Measurements from ENCODE around the gene ACSM3. TPM values are rescaled to one million over a fixed set of nuclear protein-coding genes. Genes with fewer than 3 reads are reported as not detected.

The ACSM3 gene
- total and polyA plus RNA-seq, 2 donors = 4.1 to 9.9 TPM

DNA sequence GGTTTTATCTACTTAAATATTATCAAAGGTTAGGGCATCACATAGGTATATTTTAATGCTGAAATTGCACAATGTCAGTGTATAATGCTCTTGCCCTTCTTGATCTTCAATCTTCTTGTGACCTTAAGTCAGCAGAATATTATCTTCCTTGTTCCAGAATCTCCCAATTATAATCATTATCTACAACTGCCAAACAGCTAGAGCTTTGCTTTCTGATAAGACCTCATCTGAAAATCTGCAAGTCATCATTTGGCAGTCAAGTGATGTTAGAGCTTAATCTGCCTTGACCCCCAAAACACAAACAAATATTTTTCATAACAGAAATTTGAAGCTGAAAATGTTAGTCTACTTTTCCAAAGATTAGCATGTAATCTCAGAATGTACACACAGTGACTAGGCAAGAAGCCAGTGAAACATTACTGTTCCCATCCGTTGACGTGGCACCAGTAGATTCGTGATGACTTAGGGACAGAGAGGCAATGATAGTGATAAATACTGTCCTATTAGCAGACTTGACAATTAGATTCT lies 62.3 kb downstream of the ACSM3 start:
- no peaks in the 10 kb centered on the region for H3K9me3 ChIP-seq (ENCODE audit: control insufficient read depth in 2 of 2, insufficient read depth in 1 of 2, low read length in 1 of 2)
- WGBS = over 99% methylated on average over 3 of the region's 3 CpGs
- H3K27me3 ChIP-seq (ENCODE audit: control insufficient read depth in 2 of 2, insufficient read depth in 1 of 2, low read length in 1 of 2) = no peaks in the 10 kb centered on the region
- no peak for DNase-seq (ENCODE audit: low read depth in 6 of 9, low spot score in 9 of 9)
- H3K4me1 ChIP-seq (ENCODE audit: control insufficient read depth in 2 of 2, insufficient read depth in 2 of 2, low read length in 2 of 2) = peaks cover 2 to 6% of the 10 kb centered on the region in 2 donors
- H3K4me3 ChIP-seq (ENCODE audit: low read length in 2 of 2) = no peak overlapping the region
- H3K27ac ChIP-seq (ENCODE audit: low read depth in 1 of 2, low read length in 1 of 2) = no peak overlapping the region
- H3K36me3 ChIP-seq (ENCODE audit: control insufficient read depth in 2 of 2, insufficient read depth in 2 of 2, low read length in 1 of 2) = peaks cover 3 to 21% of the 10 kb centered on the region in 2 donors

DNA sequence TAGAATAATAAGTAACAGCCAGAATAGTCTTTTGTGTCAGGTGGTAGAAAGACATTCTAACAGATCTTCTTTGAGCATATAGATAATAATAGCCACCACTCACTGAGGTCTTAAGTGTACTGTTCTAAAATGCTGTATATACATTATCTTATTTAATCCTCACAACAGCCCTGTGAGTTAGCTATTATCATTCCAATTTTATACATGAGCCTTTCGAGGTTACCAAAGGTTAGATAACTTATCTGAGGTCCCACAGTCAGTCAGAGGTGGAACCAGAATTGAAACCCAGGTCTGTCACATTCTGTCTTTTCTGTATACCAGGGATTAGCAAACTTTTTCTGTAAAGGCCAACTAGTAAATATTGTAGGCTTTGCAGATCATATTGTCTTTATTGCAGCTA lies 65.7 kb downstream of the ACSM3 start:
- Histone ChIP-seq H3K9me3 (ENCODE audit: control insufficient read depth in 2 of 2, insufficient read depth in 1 of 2, low read length in 1 of 2) (no peaks in the 10 kb centered on the region), H3K27ac (ENCODE audit: low read depth in 1 of 2, low read length in 1 of 2) (no peak overlapping the region), H3K4me3 (ENCODE audit: low read length in 2 of 2) (no peak overlapping the region), H3K27me3 (ENCODE audit: control insufficient read depth in 2 of 2, insufficient read depth in 1 of 2, low read length in 1 of 2) (no peaks in the 10 kb centered on the region), H3K4me1 (ENCODE audit: control insufficient read depth in 2 of 2, insufficient read depth in 2 of 2, low read length in 2 of 2) (no peaks in the 10 kb centered on the region), H3K36me3 (ENCODE audit: control insufficient read depth in 2 of 2, insufficient read depth in 2 of 2, low read length in 1 of 2) (peaks cover 9 to 13% of the 10 kb centered on the region in 2 donors)
- 96% methylated on average over 1 of the region's 1 CpG for whole genome bisulfite sequencing
- DNase-seq (ENCODE audit: low read depth in 6 of 9, low spot score in 9 of 9) = no peak

DNA sequence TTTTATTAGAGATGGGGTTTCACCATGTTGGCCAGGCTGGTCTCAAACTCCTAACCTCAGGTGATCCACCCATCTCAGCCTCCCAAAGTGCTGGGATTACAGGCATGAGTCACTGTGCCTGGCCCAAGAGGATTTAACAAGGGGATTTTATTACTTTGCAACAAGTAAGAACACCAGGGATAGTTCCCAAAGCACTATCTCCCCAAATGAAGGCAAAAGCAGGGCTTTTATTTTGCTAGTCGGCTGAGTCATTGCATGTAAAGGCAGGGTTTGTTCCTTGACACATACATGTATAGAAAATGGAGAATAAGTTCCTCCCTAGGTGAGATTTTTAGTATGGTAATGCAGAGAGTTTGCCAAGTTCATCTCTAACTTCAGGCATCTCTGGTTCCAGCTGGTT lies 66.6 kb downstream of the ACSM3 start:
- H3K4me1 ChIP-seq (ENCODE audit: control insufficient read depth in 2 of 2, insufficient read depth in 2 of 2, low read length in 2 of 2) = no peaks in the 10 kb centered on the region
- 96% methylated on average over 1 of the region's 1 CpG for WGBS
- H3K36me3 ChIP-seq (ENCODE audit: control insufficient read depth in 2 of 2, insufficient read depth in 2 of 2, low read length in 1 of 2) = peaks cover 12 to 13% of the 10 kb centered on the region in 2 donors
- DNase-seq (ENCODE audit: low read depth in 6 of 9, low spot score in 9 of 9) = no peak
- H3K4me3 ChIP-seq (ENCODE audit: low read length in 2 of 2) = no peak overlapping the region
- no peaks in the 10 kb centered on the region for H3K27me3 ChIP-seq (ENCODE audit: control insufficient read depth in 2 of 2, insufficient read depth in 1 of 2, low read length in 1 of 2)
- no peaks in the 10 kb centered on the region for H3K9me3 ChIP-seq (ENCODE audit: control insufficient read depth in 2 of 2, insufficient read depth in 1 of 2, low read length in 1 of 2)
- H3K27ac ChIP-seq (ENCODE audit: low read depth in 1 of 2, low read length in 1 of 2) = no peak overlapping the region

DNA sequence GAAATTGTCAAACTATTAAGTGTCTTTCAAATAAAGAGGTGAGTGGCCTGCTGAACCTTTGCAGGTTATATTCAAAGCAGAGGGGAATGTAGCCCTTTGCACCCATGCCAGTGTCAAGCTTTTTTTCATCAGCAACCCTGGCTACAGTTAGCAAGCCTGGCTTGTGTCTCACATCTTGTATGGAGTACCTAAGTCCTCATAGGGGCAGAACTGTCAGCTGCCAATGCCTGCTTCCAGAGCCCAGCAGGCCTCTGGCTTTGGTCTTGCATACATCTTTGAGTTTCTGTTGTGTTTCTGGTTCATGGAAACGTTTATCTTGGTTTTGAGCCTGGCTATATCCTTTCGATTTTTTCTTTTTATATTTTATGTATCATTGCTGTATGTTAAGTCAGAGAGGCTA lies 69.3 kb downstream of the ACSM3 start:
- 94% methylated on average over 2 of the region's 2 CpGs for WGBS
- Histone ChIP-seq H3K27ac (ENCODE audit: low read depth in 1 of 2, low read length in 1 of 2) (no peak overlapping the region), H3K36me3 (ENCODE audit: control insufficient read depth in 2 of 2, insufficient read depth in 2 of 2, low read length in 1 of 2) (peaks cover 12 to 17% of the 10 kb centered on the region in 2 donors), H3K4me1 (ENCODE audit: control insufficient read depth in 2 of 2, insufficient read depth in 2 of 2, low read length in 2 of 2) (no peaks in the 10 kb centered on the region), H3K4me3 (ENCODE audit: low read length in 2 of 2) (no peak overlapping the region), H3K9me3 (ENCODE audit: control insufficient read depth in 2 of 2, insufficient read depth in 1 of 2, low read length in 1 of 2) (no peaks in the 10 kb centered on the region), H3K27me3 (ENCODE audit: control insufficient read depth in 2 of 2, insufficient read depth in 1 of 2, low read length in 1 of 2) (no peaks in the 10 kb centered on the region)
- DNase-seq (ENCODE audit: low read depth in 6 of 9, low spot score in 9 of 9) = no peak

DNA sequence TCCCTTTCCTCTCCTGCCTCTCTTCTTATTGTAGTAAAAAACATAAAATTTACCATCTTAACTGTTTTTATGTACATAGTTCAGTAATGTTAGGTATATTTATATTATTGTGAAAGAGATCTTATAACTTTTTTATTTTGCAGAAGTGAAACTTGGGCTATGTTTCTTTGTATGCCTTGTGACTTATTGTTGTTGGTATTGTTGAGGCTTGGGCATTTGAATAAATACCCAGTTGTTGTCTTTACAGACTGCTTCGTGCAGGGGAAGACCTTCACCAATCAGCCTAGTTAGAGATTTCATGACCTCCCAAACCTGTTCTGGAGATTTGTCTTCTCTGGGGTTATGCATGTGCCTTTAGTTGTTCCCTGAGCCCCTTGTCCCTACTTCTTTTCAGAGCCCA lies 74.4 kb downstream of the ACSM3 start:
- DNase-seq (ENCODE audit: low read depth in 6 of 9, low spot score in 9 of 9) = no peak
- Histone ChIP-seq H3K27ac (ENCODE audit: low read depth in 1 of 2, low read length in 1 of 2) (no peak overlapping the region), H3K9me3 (ENCODE audit: control insufficient read depth in 2 of 2, insufficient read depth in 1 of 2, low read length in 1 of 2) (no peaks in the 10 kb centered on the region), H3K4me1 (ENCODE audit: control insufficient read depth in 2 of 2, insufficient read depth in 2 of 2, low read length in 2 of 2) (no peaks in the 10 kb centered on the region), H3K27me3 (ENCODE audit: control insufficient read depth in 2 of 2, insufficient read depth in 1 of 2, low read length in 1 of 2) (no peaks in the 10 kb centered on the region), H3K4me3 (ENCODE audit: low read length in 2 of 2) (no peak overlapping the region), H3K36me3 (ENCODE audit: control insufficient read depth in 2 of 2, insufficient read depth in 2 of 2, low read length in 1 of 2) (peaks cover 13 to 18% of the 10 kb centered on the region in 2 donors)
- WGBS = 92% methylated on average over 1 of the region's 1 CpG

DNA sequence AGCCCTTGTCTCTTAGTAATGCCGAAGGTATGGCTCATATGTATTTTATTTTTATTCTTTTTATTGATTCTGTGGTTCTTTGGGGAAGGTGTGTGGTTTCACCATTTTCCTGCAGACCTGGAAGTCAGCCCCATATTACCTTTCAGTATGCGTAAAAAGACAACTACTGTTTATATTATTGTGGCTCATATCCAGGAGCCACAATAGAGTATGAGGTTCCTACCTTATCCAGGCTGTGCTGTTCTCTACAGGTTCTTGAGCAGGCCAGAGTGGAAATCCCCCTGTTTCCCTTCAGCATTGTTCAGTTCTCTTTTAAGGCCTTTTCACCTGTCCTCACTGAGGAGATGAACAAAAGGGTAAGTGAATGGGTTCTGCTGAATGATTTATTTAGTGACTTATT lies 75.7 kb downstream of the ACSM3 start:
- DNase-seq (ENCODE audit: low read depth in 6 of 9, low spot score in 9 of 9) = no peak
- 65% methylated on average over 2 of the region's 2 CpGs for WGBS
- Histone ChIP-seq H3K36me3 (ENCODE audit: control insufficient read depth in 2 of 2, insufficient read depth in 2 of 2, low read length in 1 of 2) (peaks cover 13 to 14% of the 10 kb centered on the region in 2 donors), H3K27ac (ENCODE audit: low read depth in 1 of 2, low read length in 1 of 2) (no peak overlapping the region), H3K4me3 (ENCODE audit: low read length in 2 of 2) (no peak overlapping the region), H3K4me1 (ENCODE audit: control insufficient read depth in 2 of 2, insufficient read depth in 2 of 2, low read length in 2 of 2) (peaks cover 8 to 10% of the 10 kb centered on the region in 2 donors), H3K27me3 (ENCODE audit: control insufficient read depth in 2 of 2, insufficient read depth in 1 of 2, low read length in 1 of 2) (no peaks in the 10 kb centered on the region), H3K9me3 (ENCODE audit: control insufficient read depth in 2 of 2, insufficient read depth in 1 of 2, low read length in 1 of 2) (no peaks in the 10 kb centered on the region)

DNA sequence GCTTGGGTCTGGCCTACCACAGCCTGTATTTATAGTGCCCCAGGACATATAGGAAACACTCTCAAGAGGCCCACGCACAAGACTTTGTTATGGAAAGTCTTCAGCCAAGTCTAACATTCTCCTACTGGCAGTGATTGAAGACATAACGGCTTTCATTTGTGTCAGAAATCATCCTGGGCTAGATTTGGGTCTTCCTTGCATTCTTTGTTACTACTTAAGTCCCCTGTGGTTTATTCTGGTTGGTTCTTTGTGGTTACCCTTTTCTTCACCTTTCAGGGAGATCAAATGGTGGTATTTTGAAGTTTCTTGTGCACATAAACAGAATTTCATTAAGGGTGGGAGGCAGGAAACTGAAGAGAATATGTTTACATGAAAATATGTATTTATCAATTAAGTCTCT lies 80.2 kb downstream of the ACSM3 start:
- WGBS = 25% methylated on average over 2 of the region's 2 CpGs

DNA sequence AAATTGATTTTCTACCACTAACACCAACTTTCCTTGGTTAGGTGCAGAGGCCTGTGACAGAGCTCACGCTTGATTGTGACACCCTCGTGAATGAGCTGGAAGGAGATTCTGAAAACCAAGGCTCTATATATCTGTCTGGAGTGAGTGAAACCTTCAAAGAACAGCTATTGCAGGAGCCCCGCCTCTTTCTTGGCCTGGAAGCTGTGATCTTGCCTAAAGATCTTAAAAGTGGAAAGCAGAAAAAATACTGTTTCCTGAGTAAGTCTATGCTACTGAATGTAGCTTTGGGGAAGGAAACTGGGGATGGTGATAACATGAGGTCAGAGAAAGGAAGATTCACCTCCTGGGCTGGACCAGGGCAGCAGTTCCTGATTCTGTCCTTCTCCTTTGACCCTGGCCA lies 80.8 kb downstream of the ACSM3 start:
- Histone ChIP-seq H3K4me3 (ENCODE audit: low read length in 2 of 2) (no peak overlapping the region), H3K9me3 (ENCODE audit: control insufficient read depth in 2 of 2, insufficient read depth in 1 of 2, low read length in 1 of 2) (no peaks in the 10 kb centered on the region), H3K4me1 (ENCODE audit: control insufficient read depth in 2 of 2, insufficient read depth in 2 of 2, low read length in 2 of 2) (peaks cover 16% of the 10 kb centered on the region in 2 donors), H3K27ac (ENCODE audit: low read depth in 1 of 2, low read length in 1 of 2) (peak overlapping the region; percentile 50 to 81), H3K27me3 (ENCODE audit: control insufficient read depth in 2 of 2, insufficient read depth in 1 of 2, low read length in 1 of 2) (no peaks in the 10 kb centered on the region), H3K36me3 (ENCODE audit: control insufficient read depth in 2 of 2, insufficient read depth in 2 of 2, low read length in 1 of 2) (peaks cover 11 to 22% of the 10 kb centered on the region in 2 donors)
- WGBS = 8% methylated on average over 3 of the region's 3 CpGs
- DNase-seq (ENCODE audit: low read depth in 6 of 9, low spot score in 9 of 9) = peak in 6 of 9 donors; percentile 34 to 73 (median 48)

More for the DNA sequence above, 80.2 kb downstream of the ACSM3 start:
- Histone ChIP-seq H3K4me1 (ENCODE audit: control insufficient read depth in 2 of 2, insufficient read depth in 2 of 2, low read length in 2 of 2) (peaks cover 16% of the 10 kb centered on the region in 2 donors), H3K4me3 (ENCODE audit: low read length in 2 of 2) (no peak overlapping the region), H3K27ac (ENCODE audit: low read depth in 1 of 2, low read length in 1 of 2) (peak overlapping the region; percentile 28 to 77), H3K36me3 (ENCODE audit: control insufficient read depth in 2 of 2, insufficient read depth in 2 of 2, low read length in 1 of 2) (peaks cover 11 to 22% of the 10 kb centered on the region in 2 donors), H3K9me3 (ENCODE audit: control insufficient read depth in 2 of 2, insufficient read depth in 1 of 2, low read length in 1 of 2) (no peaks in the 10 kb centered on the region), H3K27me3 (ENCODE audit: control insufficient read depth in 2 of 2, insufficient read depth in 1 of 2, low read length in 1 of 2) (no peaks in the 10 kb centered on the region)
- DNase-seq (ENCODE audit: low read depth in 6 of 9, low spot score in 9 of 9) = peak in 4 of 9 donors; percentile 31 to 70 (median 34)

DNA sequence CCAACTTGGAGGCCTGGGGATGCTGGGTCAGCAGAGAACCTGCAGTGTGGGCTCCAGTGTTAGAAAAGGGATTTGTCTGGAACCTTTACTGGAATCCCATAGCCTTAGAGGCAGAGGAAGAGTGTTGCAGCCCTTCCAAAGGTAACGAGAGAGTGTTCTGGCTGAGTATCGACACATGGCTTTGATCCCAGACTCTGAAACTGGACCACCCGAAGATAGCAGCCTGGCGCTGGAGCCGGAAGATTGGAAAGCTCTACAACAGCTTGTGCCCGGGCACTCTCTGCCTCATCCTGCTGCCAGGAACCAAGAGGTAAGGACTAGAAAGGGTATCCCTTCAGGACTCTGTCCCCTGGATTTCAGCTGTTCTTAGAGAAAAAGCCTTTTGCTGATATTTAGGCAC lies 82.2 kb downstream of the ACSM3 start:
- no peak for DNase-seq (ENCODE audit: low read depth in 6 of 9, low spot score in 9 of 9)
- Histone ChIP-seq H3K36me3 (ENCODE audit: control insufficient read depth in 2 of 2, insufficient read depth in 2 of 2, low read length in 1 of 2) (peaks cover 7 to 19% of the 10 kb centered on the region in 2 donors), H3K4me3 (ENCODE audit: low read length in 2 of 2) (no peak overlapping the region), H3K27ac (ENCODE audit: low read depth in 1 of 2, low read length in 1 of 2) (no peak overlapping the region), H3K4me1 (ENCODE audit: control insufficient read depth in 2 of 2, insufficient read depth in 2 of 2, low read length in 2 of 2) (peaks cover 16% of the 10 kb centered on the region in 2 donors), H3K27me3 (ENCODE audit: control insufficient read depth in 2 of 2, insufficient read depth in 1 of 2, low read length in 1 of 2) (no peaks in the 10 kb centered on the region), H3K9me3 (ENCODE audit: control insufficient read depth in 2 of 2, insufficient read depth in 1 of 2, low read length in 1 of 2) (no peaks in the 10 kb centered on the region)
- 98% methylated on average over 6 of the region's 6 CpGs for WGBS
